HG03439 (cell line): ENCODE data around the gene CMBL.
A peak's percentile ranks its signal among the peaks of the same experiment; 100 is the strongest.

Experiments
- ATAC-seq: cut with Tn5 transposase; IDR thresholded peaks from one replicate; pipeline ENCODE4 v1.9.1; 2021; ENCODE audit warnings: mild to moderate bottlenecking, moderate library complexity; ENCODE audit not compliant: unreplicated experiment

CMBL gene

DNA sequence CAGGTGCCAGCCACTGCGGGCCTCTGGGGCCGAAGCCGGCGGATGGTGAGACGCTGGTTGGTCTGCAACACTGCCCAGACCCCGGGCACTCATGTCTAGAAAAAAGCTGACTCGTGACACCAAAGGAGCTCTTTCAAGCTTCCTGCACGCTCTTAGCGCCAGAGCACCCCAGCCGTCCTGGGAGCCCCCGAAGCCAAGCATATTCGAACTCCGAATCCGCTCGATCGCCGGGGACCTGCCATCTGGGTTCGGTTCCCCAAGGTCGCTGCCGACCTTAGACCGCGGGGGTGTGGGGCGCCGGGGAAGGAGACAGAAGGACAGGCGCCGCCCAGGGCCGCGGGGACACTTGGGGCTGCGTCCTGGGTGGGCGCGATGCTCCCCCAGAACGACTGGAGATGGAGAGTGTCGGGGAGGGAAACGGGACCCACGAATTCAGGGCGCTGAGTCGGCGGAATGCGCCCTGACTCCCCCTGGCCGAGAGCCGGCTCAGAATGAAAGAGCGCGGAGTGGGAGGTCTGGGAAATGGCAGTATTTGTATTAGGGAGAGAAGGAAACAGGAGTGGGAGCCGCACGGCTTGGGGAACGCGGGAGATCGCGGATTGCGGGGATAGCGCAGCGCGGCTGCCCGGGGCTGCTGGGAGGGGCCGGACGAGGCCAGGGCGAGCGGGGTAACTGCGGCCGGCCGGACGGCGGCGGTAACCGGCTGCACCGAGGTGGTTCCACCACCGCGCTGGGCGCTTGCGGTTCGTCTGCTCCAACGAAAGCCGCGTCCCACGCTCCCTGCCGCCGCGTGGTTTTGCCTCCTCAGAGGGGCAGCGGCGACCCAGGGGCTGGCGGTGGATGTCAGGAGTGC is 25.7 kb upstream of the CMBL start:
- ATAC-seq = peak; percentile 54

DNA sequence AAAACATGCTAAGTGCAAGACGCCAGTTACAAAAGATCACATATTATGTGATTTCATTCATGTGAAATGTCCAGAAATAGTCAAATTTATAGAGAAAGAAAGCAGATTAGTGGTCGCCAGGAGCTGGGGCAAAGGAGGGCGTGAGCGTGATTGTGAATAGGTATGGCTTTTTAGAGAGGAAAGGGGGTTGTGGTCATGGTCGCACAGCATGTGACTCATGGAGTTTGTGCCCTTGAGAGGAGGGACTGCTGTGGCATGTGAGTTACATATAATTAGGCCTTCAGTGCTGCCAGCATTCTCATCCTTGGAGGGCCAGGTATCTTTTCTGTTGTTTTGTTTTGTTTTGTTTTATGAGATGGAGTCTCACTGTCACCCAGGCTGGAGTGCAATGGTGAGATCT is 24.6 kb upstream of the CMBL start:
- no peak for ATAC-seq

DNA sequence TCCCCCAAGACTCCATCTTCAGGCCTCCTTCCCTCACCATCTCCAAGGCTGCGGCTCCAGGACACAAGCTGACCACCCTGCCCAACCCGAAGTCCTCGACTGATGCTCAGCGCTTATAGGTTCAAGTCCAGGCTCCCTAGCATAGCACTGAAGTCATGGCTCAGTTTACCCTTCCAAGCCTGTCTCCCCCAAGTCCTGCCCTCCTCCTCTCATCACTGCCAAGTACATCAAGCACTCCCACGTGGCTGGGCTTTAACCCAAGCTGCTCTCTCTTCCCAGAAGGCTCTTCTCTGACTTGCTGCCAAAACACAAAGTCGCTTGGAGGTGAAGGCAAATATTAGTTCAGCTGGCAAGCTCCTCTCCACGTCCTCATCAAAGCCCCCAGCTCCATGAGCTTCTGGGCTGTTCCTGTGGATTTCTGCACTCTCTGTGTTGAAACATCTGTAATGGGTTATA is 23.7 kb upstream of the CMBL start:
- no peak for ATAC-seq

GRCh38 chr5:10330511-10331230 is 23.0 kb upstream of the CMBL start:
- ATAC-seq = no peak

DNA sequence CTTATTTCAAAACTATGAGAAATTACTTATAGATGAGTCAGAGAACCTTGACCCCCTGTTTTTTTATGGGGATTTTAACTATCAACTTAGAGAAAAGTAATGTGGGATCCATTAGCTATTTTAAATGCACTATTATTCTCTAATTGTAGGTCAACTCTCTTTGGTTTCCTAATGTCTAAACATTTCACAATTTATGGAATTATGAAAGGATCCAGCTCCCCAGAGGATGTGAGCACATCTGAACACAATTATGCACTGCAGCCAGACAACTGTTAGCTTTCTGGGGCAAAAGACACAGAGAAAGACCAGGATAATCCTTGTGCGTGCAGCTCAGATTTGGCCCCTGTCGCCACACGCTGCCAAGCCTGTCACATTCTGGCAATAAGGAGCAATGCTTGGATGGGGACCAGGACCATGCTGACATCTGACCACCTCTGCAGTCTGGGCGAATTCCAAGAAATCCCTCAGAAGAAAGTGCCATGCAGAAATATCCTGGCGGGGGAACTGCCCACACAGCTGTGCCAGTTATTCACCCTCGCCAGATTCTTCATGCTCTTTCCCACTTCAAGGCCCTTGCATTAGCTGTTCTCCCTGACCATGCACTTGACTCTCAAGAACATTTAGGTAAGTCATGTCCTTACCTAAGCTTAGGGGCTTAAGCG is 22.2 kb upstream of the CMBL start:
- no peak for ATAC-seq

DNA sequence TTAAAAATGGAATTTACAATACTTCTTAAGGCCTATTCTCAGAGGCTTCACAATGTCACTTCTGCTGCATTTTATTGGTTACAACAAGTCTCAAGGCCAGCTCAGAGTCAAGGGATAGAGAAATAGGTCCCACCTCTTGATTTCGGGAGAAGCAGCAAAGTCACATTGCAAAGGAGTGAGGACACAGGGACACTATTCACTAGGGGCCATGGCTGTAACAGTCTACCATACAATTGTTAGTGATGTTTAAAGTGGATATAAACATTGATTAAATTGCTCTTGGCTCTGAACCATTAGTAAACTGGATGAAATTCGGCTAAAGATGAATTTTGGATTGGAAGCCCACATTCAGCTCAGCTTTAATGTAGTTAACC is 21.7 kb upstream of the CMBL start:
- ATAC-seq = no peak

DNA sequence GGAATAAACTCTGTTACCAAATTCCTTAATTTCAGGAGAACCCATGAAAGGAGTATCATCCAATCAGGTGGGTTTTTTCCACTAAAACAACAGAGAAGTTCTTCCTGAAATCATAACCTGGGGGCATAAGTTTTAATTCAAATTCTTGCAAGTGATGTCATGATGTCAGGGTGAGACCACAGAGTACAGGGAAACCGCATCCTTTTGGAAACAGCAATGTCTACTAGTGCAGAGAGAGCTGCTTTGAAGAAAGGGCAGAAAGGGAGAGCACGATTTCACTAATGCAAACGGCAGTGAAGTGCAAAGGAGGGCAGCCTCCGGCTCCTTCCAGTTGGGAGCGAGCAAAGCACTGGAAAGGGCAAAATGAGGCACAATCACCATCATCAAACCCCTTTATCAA is 20.6 kb upstream of the CMBL start:
- no peak for ATAC-seq

DNA sequence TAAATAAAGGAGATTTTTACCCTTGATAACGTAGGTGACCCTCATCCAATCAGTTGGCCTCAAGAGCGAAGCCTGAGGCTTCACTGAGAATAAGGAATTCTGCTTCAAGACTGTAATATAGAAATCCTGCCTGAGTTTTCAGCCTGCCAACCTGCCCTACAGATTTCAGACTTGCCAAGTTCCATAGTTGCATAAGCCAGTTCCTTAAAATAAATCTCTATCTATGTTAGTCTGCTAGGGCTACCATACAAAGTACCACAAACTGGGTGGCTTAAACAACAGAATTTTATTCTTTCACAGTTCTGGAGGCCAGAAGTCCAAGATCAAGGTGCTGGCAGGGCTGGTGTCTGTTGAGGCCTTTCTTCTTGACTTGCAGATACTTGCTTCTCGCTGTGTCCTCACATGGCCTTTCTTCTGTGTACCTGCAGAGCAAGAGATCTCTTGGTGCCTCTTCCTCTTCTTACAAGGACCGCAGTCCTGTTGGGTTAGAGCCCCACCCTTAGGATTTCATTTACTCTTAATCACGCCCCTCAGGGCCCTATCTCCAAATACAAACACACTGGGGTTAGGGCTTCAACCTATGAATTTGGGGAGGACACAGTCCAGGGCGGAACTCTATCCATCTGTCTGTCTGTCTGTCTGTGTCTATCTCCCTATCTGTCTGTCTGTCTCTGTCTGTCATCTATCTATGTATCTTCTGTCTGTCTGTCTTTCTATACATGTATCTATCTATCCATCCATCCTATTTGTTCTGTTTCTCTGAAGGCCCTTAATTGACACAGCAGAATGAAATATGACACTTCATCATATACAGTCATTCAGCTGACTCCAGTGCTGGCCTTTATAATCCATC is 17.0 kb upstream of the CMBL start:
- ATAC-seq = no peak

DNA sequence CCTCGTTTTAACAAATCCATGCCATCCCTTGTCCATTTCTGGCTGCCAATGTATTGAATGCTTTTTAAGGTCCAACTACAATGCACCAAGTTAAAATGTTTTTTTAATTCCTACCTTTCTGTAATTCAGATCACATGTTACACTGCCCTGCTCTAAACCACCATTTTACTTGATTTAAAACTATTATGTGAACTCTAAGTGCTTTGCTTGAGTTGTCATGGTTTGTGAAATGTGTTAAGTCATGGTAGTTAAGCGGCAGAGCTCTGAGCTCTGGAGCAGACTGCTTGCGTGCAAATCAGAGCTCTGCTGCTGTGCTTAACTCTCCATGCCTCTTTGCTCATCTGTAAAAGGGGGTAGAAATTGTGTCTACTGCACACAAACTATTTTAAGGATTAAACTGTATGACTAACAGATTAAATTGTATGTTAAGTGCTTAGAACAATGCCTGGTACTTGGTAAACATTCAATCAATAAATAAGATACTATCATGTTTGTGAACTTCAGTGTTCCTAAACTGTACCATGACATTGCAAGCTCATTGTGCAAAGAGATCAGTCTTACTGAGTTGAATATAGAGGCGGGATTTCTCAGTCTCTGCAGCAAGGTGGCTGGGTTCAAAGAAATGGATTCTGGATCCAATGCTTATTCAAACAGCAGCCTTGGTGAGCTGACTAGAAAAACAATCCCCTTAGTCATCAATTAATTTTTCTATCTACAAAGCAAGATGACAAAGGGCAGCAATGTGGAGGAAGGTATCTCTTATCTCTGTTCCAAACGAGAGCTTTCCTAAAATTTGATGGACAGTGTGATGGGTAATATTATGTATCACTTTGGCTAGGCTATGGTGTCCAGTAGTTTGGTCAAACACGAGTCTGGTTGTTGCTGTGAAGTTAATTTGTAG is 16.1 kb upstream of the CMBL start:
- ATAC-seq = no peak

GRCh38 chr5:10321882-10322281 is 14.2 kb upstream of the CMBL start:
- ATAC-seq = no peak

GRCh38 chr5:10320793-10321192 is 13.1 kb upstream of the CMBL start:
- ATAC-seq = no peak

GRCh38 chr5:10319202-10319851 is 11.6 kb upstream of the CMBL start:
- no peak for ATAC-seq

GRCh38 chr5:10317825-10318682 is 10.4 kb upstream of the CMBL start:
- no peak for ATAC-seq

GRCh38 chr5:10315824-10316509 is 8.3 kb upstream of the CMBL start:
- no peak for ATAC-seq

GRCh38 chr5:10315201-10315600 is 7.5 kb upstream of the CMBL start:
- ATAC-seq = no peak

DNA sequence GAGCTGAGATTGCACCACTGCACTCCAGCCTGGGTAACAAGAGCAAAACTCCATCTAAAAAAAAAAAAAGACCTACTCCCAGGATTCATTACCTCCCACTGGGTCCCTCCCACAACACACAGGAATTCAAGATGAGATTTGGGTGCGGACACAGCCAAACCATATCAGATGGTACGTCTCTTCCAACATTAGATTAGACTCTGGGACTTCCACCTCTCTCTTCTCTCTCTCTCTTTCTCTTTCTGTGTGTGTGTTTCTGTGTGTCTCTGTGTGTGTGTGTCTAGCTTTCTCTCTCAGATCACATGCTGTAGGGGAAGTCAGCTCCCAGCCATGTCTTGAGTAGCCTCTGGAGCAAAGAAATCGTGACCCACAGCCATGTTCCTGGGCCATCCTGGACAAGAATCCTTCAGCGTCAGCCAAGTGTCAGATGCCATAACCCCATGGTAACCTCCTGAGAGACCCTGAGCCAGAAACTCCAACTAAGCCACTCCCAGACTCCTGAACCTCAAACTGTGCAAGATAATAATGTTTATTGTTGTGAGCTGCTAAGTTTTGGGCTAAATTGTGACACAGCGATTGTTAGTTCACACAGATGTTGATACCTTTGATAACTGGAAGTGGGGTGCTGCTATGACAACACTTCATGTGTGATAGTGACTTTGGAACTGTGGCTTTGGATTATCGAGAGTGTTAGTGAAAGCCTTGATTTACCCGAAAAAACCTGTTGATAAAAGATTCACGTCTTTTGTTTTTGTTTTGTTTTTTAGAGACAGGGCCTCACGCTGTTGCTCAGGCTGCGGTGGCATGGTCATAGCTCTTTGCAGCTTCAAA is 4.1 kb upstream of the CMBL start:
- no peak for ATAC-seq
